CD4-positive, alpha-beta T cell treated with Interleukin-15 for 1 hour (primary cell): Measurements from ENCODE around the gene UVSSA.

Source experiments
- DNase-seq: peaks from one replicate; pipeline ENCODE4 v3.0.0-alpha.2; 2020

Gene UVSSA

GRCh38 chr4:1350169-1350520, 3.1 kb downstream of the UVSSA start:
- no peak for DNase-seq

- peak; percentile 80 for DNase-seq
Measured at GRCh38 chr4:1351854-1352566, 5.0 kb downstream of the UVSSA start.

- DNase-seq: no peak
Measured at GRCh38 chr4:1352567-1352900, 5.5 kb downstream of the UVSSA start.

GRCh38 chr4:1353186-1354055, 6.4 kb downstream of the UVSSA start:
- DNase-seq: no peak

GRCh38 chr4:1354136-1354982, 7.4 kb downstream of the UVSSA start:
- DNase-seq: no peak

- DNase-seq: no peak
Measured at GRCh38 chr4:1354983-1355275, 7.9 kb downstream of the UVSSA start.

- DNase-seq: no peak
Measured at GRCh38 chr4:1355378-1355777, 8.4 kb downstream of the UVSSA start.

- no peak for DNase-seq
Measured at GRCh38 chr4:1356181-1356998, 9.4 kb downstream of the UVSSA start.

GRCh38 chr4:1357356-1358248, 10.6 kb downstream of the UVSSA start:
- DNase-seq: no peak

- no peak for DNase-seq
Measured at GRCh38 chr4:1358421-1359143, 11.6 kb downstream of the UVSSA start.

GRCh38 chr4:1359144-1359501, 12.1 kb downstream of the UVSSA start:
- no peak for DNase-seq

GRCh38 chr4:1359976-1360375, 13.0 kb downstream of the UVSSA start:
- no peak for DNase-seq

- DNase-seq: no peak
Measured at GRCh38 chr4:1360423-1361283, 13.6 kb downstream of the UVSSA start.

- DNase-seq: no peak
Measured at GRCh38 chr4:1361431-1361830, 14.4 kb downstream of the UVSSA start.

GRCh38 chr4:1362046-1362445, 15.0 kb downstream of the UVSSA start:
- no peak for DNase-seq

- no peak for DNase-seq
Measured at GRCh38 chr4:1362521-1362920, 15.5 kb downstream of the UVSSA start.

GRCh38 chr4:1363513-1363912, 16.5 kb downstream of the UVSSA start:
- DNase-seq: no peak

- DNase-seq: no peak
Measured at GRCh38 chr4:1364217-1364616, 17.2 kb downstream of the UVSSA start.

GRCh38 chr4:1364748-1365147, 17.7 kb downstream of the UVSSA start:
- DNase-seq: no peak
